GM12864 (cell line): Measurements from ENCODE around the gene RBMS1.

Experiments
- DNase-seq: peaks from one replicate; pipeline ENCODE4 v3.0.0-alpha.2; 2011; ENCODE audit warnings: low read depth
- H3K4me3 ChIP-seq: 2 replicates; pipeline ENCODE4 v1.5.1; 2011; ENCODE audit warnings: mild to moderate bottlenecking, low read depth, low read length, control low read depth
- CTCF ChIP-seq: IDR thresholded peaks from 2 replicates; pipeline ENCODE4 v1.5.1; 2011; ENCODE audit warnings: low read depth, mild to moderate bottlenecking, moderate library complexity, low read length, control low read depth, inconsistent platforms; ENCODE audit errors: missing control alignments

RBMS1 gene

DNA sequence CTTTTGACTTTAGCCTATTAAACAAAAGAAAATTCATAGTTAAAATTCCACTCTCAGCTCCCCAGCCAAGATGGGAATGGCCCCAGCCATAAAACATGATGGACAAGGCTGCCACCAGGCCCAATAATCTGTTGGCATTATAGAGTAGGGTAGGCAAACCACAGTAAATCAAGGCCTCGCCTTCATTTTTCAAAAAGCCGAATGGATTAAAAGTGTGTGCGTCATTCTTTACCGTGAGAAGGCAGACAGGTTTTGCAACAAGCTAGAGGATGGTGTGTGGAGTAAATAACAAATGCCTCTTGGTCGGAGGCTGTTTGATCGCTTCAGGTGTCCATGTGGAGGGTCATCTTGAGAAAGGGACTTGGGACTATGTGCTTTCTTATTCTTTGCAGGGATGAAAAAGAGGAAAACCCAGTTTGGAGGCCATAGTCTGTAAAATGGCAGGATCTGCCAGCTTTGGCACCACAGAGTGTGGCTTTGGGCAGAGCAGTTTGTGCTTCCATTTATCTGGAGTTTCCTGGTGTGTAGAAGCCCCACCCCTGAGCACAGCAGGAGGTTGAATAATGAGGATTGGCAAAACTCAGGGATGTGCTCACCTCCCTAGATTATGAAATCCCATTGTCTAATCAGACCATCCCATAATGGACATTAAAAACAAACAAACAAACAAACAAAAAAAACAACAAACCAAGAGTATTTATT lies 236.4 kb downstream of the RBMS1 start:
- H3K4me3 ChIP-seq = no peak overlapping the region
- no peak for TF ChIP-seq CTCF
- DNase-seq = no peak

DNA sequence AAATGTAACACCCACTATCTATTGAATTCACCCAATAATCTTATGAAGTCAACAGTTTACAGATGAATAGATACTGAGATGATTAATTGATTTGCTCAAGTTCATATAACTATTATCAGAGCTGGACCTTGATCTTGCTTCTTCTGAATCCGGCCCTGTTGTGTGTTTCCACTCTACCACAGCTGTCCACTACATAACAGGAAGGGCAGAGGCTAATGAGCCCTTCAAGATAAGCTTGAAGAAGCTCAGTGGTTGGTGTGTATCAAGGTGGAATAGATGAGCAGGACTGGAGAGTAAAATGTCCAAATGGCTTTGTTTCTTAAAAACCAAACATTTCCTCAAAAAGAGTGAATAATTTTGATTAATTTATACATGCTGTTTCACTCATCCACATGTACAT lies 237.1 kb downstream of the RBMS1 start:
- H3K4me3 ChIP-seq = no peak overlapping the region
- TF ChIP-seq CTCF = no peak
- no peak for DNase-seq

GRCh38 chr2:160255408-160255807 lies 238.2 kb downstream of the RBMS1 start:
- no peak for TF ChIP-seq CTCF
- H3K4me3 ChIP-seq = no peak overlapping the region
- DNase-seq = no peak

- no peak for DNase-seq
- no peak for TF ChIP-seq CTCF
- H3K4me3 ChIP-seq = no peak overlapping the region
These were observed 239.3 kb downstream of the RBMS1 start for GRCh38 chr2:160254189-160254762.

- DNase-seq = no peak
- TF ChIP-seq CTCF = no peak
- no peak overlapping the region for H3K4me3 ChIP-seq
These were observed 240.0 kb downstream of the RBMS1 start for GRCh38 chr2:160253440-160254188.

GRCh38 chr2:160252900-160253299 lies 240.7 kb downstream of the RBMS1 start:
- no peak for DNase-seq
- H3K4me3 ChIP-seq = no peak overlapping the region
- TF ChIP-seq CTCF = no peak
